HG03095 (cell line): ENCODE data around the gene RFX4.
A peak's percentile ranks its signal among the peaks of the same experiment; 100 is the strongest.
"Not testable (repeated sequence)": the region's sequence is repeated elsewhere in the genome, so short reads cannot be mapped to it uniquely, and the experiment has no call there.

ENCODE experiments used
- ATAC-seq: cut with Tn5 transposase; IDR thresholded peaks from one replicate; pipeline ENCODE4 v1.9.1; 2021; ENCODE audit warnings: moderate library complexity; ENCODE audit not compliant: unreplicated experiment

Gene RFX4

GRCh38 chr12:106724116-106724515 lies 141.3 kb downstream of the RFX4 start:
- no peak for ATAC-seq

GRCh38 chr12:106724934-106725333 lies 142.1 kb downstream of the RFX4 start:
- ATAC-seq, result no peak

- not testable (repeated sequence) for ATAC-seq
Measured at GRCh38 chr12:106726603-106727202, 143.9 kb downstream of the RFX4 start.

- no peak for ATAC-seq
Measured at GRCh38 chr12:106729611-106730010, 146.8 kb downstream of the RFX4 start.

- ATAC-seq, result no peak
Measured at GRCh38 chr12:106732890-106733289, 150.1 kb downstream of the RFX4 start.

GRCh38 chr12:106733660-106734059 lies 150.9 kb downstream of the RFX4 start:
- ATAC-seq, result no peak

GRCh38 chr12:106736051-106736957 lies 153.5 kb downstream of the RFX4 start:
- no peak for ATAC-seq

GRCh38 chr12:106739318-106739717 lies 156.5 kb downstream of the RFX4 start:
- no peak for ATAC-seq

- no peak for ATAC-seq
Measured at GRCh38 chr12:106739815-106740530, 157.2 kb downstream of the RFX4 start.

GRCh38 chr12:106740818-106741217 lies 158.0 kb downstream of the RFX4 start:
- ATAC-seq, result no peak

- no peak for ATAC-seq
Measured at GRCh38 chr12:106741247-106741646, 158.4 kb downstream of the RFX4 start.

- ATAC-seq, result no peak
Measured at GRCh38 chr12:106743270-106743988, 160.6 kb downstream of the RFX4 start.

GRCh38 chr12:106744600-106744999 lies 161.8 kb downstream of the RFX4 start:
- no peak for ATAC-seq

- no peak for ATAC-seq
Measured at GRCh38 chr12:106745181-106745745, 162.5 kb downstream of the RFX4 start.

- no peak for ATAC-seq
Measured at GRCh38 chr12:106747973-106748436, 165.2 kb downstream of the RFX4 start.

- ATAC-seq, result no peak
Measured at GRCh38 chr12:106750524-106750923, 167.7 kb downstream of the RFX4 start.

GRCh38 chr12:106753526-106753925 lies 170.7 kb downstream of the RFX4 start:
- peak; percentile 98 for ATAC-seq

- ATAC-seq, result no peak
Measured at GRCh38 chr12:106754331-106754730, 171.5 kb downstream of the RFX4 start.

- no peak for ATAC-seq
Measured at GRCh38 chr12:106757623-106758348, 175.0 kb downstream of the RFX4 start.
